ENCODE measurements around the gene ADGRV1. TPM values are rescaled to one million over a fixed set of nuclear protein-coding genes. Genes with fewer than 3 reads are reported as not detected.

ADGRV1 gene
- total RNA-seq, 4 donors from 2014 or later = 129 to 158 (median 145) TPM

DNA sequence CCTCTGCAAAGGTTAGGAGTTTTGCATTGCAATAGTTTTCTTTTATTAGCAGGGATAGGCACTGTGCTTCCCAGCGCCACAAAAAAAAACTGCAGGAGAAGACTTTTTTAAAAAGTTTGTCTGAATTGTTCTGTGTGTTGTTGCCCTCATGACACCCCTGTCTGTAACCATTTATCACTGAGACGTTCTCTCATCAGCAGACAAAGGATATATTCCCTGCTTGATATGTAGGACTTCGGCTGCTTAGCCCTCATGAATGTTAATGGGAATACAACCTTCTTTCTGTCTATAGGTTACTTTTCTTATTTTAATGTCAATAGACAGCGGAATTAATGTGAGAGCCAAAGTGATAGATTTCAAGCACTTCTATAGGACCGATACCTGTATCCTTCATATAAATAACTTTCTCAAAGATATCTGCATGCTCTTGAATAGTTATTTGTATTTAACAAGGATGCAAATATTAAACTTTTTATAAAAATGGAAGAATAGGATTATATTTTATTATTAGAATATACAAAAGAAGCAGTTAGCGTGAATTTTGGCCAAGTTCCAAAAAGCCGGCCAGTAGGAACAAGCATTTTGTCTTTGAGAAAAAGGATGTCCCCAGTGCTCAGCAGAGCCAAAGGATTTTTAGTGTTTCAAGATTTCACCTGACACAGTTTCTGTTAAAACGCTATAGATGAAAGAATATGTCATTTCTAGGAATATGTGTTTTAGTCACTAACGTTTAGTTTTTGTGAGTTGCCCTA, 27.7 kb upstream of the ADGRV1 start:
- peak in 1 of 2 donors; percentile 12 for DNase-seq
- intact Hi-C loops (cut with DNase I) = loop anchor here (10.0 kb wide), 1 partner anchor 96 kb away; no protein-coding TSS in a partner anchor
- 53 to 54% methylated on average over 9 of the region's 9 CpGs for WGBS, 2 donors
- no peaks in the 10 kb centered on the region for H3K27me3 ChIP-seq
- peaks cover 14 to 23% of the 10 kb centered on the region in 2 donors for H3K4me1 ChIP-seq
- TF ChIP-seq, protein P1, sequence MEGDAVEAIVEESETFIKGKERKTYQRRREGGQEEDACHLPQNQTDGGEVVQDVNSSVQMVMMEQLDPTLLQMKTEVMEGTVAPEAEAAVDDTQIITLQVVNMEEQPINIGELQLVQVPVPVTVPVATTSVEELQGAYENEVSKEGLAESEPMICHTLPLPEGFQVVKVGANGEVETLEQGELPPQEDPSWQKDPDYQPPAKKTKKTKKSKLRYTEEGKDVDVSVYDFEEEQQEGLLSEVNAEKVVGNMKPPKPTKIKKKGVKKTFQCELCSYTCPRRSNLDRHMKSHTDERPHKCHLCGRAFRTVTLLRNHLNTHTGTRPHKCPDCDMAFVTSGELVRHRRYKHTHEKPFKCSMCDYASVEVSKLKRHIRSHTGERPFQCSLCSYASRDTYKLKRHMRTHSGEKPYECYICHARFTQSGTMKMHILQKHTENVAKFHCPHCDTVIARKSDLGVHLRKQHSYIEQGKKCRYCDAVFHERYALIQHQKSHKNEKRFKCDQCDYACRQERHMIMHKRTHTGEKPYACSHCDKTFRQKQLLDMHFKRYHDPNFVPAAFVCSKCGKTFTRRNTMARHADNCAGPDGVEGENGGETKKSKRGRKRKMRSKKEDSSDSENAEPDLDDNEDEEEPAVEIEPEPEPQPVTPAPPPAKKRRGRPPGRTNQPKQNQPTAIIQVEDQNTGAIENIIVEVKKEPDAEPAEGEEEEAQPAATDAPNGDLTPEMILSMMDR (IDR thresholded peaks at IDR 0.05) = no peak
- TF ChIP-seq POLR2A (IDR thresholded peaks at IDR 0.05) = no peak
- no peak overlapping the region for H3K27ac ChIP-seq
- no peak overlapping the region for H3K4me3 ChIP-seq (replicated peaks in 1 of 3)
- H3K9me3 ChIP-seq = no peaks in the 10 kb centered on the region
- H3K36me3 ChIP-seq = no peaks in the 10 kb centered on the region

DNA sequence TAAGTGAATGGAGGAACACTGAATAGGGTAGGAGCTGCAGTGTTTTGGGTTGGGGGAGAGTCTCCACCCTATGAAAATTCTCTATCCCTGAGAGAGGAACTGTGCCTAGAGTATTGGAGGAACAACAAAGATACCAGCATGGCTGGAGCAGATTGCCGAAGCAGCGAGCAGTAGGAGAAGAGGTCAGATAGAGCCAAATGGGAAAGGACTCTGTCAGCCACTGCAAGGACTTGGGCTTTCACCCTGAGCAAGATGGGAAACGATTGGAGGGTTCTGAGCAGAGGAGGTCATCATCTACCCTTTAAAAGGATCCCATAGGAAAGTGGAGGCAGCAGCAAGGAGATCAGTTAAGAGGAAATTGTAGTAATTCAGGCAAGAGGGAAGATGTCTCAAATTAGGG, 24.8 kb upstream of the ADGRV1 start:
- peaks cover 3 to 9% of the 10 kb centered on the region in 2 donors for H3K4me1 ChIP-seq
- TF ChIP-seq, protein P1 (IDR thresholded peaks at IDR 0.05) = no peak
- TF ChIP-seq POLR2A (IDR thresholded peaks at IDR 0.05) = no peak
- no peaks in the 10 kb centered on the region for H3K9me3 ChIP-seq
- no peak for DNase-seq
- WGBS, 2 donors = 70 to 79% methylated on average over 3 of the region's 3 CpGs
- no peaks in the 10 kb centered on the region for H3K27me3 ChIP-seq
- no peak overlapping the region for H3K27ac ChIP-seq
- H3K36me3 ChIP-seq = no peaks in the 10 kb centered on the region
- intact Hi-C loops (cut with DNase I) = loop anchor here (10.0 kb wide), 1 partner anchor 99 kb away; no protein-coding TSS in a partner anchor
- H3K4me3 ChIP-seq (replicated peaks in 1 of 3) = no peak overlapping the region

DNA sequence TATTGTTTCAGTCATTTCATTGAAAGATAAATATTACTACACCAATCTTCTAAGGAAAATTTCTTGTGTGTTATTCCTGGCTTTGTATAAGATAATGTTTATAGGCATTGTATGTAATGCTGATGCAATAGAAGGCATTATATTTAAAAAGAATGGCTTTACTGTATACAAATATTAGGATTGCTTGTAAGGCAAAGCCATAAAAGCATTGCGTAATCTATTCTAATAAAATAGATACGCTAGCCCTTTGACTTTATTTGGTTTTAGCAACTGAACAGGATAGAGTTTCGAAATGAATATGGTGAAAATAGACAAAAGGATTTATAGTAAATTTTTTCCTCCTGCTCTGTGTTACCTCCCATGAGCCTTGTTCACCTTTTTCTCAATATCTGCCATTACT, 23.7 kb upstream of the ADGRV1 start:
- Histone ChIP-seq H3K27ac (no peak overlapping the region), H3K36me3 (no peaks in the 10 kb centered on the region), H3K4me1 (peaks cover 3 to 9% of the 10 kb centered on the region in 2 donors), H3K4me3 (replicated peaks in 1 of 3) (no peak overlapping the region), H3K9me3 (no peaks in the 10 kb centered on the region), H3K27me3 (no peaks in the 10 kb centered on the region)
- no peak for TF ChIP-seq POLR2A (IDR thresholded peaks at IDR 0.05)
- TF ChIP-seq, protein P1 (IDR thresholded peaks at IDR 0.05) = no peak
- DNase-seq = no peak
- intact Hi-C loops (cut with DNase I) = loop anchor here (10.0 kb wide), 1 partner anchor 100 kb away; no protein-coding TSS in a partner anchor
- WGBS, 2 donors = 95 to 96% methylated on average over 3 of the region's 3 CpGs

DNA sequence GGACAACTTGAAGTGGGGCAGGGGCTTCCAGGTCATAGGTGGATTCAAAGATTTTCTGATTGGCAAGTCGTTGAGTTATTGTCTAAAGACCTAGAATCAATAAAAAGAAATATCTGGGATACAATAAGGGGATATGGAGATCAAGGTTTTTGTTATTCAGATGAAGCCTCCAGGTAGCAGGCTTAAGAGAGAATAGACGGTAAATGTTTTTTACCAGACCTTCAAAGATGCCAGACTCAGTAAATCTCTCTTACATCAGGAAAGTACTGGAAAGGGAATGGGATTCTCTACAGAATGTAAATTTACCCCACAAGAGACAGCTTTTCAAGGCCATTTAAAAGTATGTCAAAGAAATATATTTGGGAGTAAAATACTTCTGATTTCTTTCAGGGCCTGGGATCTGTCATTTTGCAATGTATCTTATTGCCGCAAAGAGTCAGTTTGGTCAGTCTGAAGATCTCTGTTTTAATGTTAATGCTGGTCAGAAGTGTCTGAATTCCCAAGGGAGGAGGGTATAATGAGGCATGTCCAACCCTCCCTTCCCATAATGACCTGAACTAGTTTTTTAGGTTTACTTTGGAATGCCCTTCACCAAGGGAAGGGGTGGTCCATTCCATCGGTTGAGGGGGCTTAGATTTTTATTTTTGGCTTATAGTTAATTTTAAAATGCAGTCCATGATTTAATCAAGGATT, 15.6 kb upstream of the ADGRV1 start:
- DNase-seq = no peak
- no peaks in the 10 kb centered on the region for H3K9me3 ChIP-seq
- intact Hi-C loops (cut with DNase I) = no loop called here
- no peak overlapping the region for H3K27ac ChIP-seq
- TF ChIP-seq, protein P1 (IDR thresholded peaks at IDR 0.05) = no peak
- TF ChIP-seq POLR2A (IDR thresholded peaks at IDR 0.05) = no peak
- no peaks in the 10 kb centered on the region for H3K27me3 ChIP-seq
- peaks cover 11 to 12% of the 10 kb centered on the region in 2 donors for H3K4me1 ChIP-seq
- WGBS, 2 donors = 78 to 88% methylated on average over 4 of the region's 4 CpGs
- no peaks in the 10 kb centered on the region for H3K36me3 ChIP-seq
- no peak overlapping the region for H3K4me3 ChIP-seq (replicated peaks in 1 of 3)

DNA sequence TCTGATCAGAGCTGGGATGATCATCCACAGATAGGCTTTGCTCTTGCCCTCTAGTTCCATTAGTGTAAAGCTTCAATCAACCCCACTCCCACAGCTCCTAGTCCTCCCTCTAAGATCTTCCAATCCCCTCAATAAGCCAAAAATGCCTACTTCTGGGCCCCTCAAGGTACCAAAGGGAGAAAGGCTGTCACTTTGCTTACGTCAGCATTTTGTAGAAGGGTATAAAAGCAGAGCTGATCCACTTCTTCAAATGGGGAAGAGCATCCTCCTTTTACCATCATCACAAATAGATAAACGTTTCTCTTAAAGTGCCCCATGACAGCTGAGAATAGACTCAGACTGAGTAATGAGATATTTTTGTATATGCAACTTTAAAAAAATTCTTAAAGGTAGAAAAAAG, 13.1 kb upstream of the ADGRV1 start:
- Histone ChIP-seq H3K9me3 (no peaks in the 10 kb centered on the region), H3K36me3 (no peaks in the 10 kb centered on the region), H3K27me3 (no peaks in the 10 kb centered on the region), H3K4me3 (replicated peaks in 1 of 3) (no peak overlapping the region), H3K27ac (no peak overlapping the region), H3K4me1 (peaks cover 15 to 19% of the 10 kb centered on the region in 2 donors)
- no peak for DNase-seq
- WGBS, 2 donors = 89% methylated on average over 2 of the region's 2 CpGs
- intact Hi-C loops (cut with DNase I) = no loop called here
- TF ChIP-seq, protein P1 (IDR thresholded peaks at IDR 0.05) = no peak
- TF ChIP-seq POLR2A (IDR thresholded peaks at IDR 0.05) = no peak

All from thyroid gland (tissue), 4 donors.